HAP-1 (cell line): ENCODE measurements around the gene SLC38A3.
"Not testable (repeated sequence)": the region's sequence is repeated elsewhere in the genome, so short reads cannot be mapped to it uniquely, and the experiment has no call there.

Experiments used
- DNase-seq, 2 experiments: peaks; one replicate each; pipeline ENCODE4 v3.0.0-alpha.2; 2016 to 2020; ENCODE audit warnings: low spot score in 2 of 2
- H3K27me3 ChIP-seq: fragments of 250-450 bp; sonication (Bioruptor Pico); 2 replicates; pipeline ENCODE4 v1.5.1; 2020; ENCODE audit warnings: low read depth, mild to moderate bottlenecking, moderate library complexity
- H3K36me3 ChIP-seq: fragments of 250-450 bp; sonication (Bioruptor Pico); replicated peaks from 2 replicates; pipeline ENCODE4 v1.5.1; 2020; ENCODE audit warnings: mild to moderate bottlenecking
- H3K4me1 ChIP-seq: fragments of 250-450 bp; sonication (Bioruptor Pico); 2 replicates; pipeline ENCODE4 v1.5.1; 2020; ENCODE audit warnings: mild to moderate bottlenecking
- H3K4me3 ChIP-seq: fragments of 250-450 bp; sonication (Bioruptor Pico); 2 replicates; pipeline ENCODE4 v1.5.1; 2020; ENCODE audit warnings: mild to moderate bottlenecking, moderate library complexity
- H3K9me3 ChIP-seq: fragments of 250-450 bp; sonication (Bioruptor Pico); 2 replicates; pipeline ENCODE4 v1.5.1; 2020; ENCODE audit warnings: mild to moderate bottlenecking, moderate library complexity
- in situ Hi-C: fragments of 300-500 bp; cut with MboI; formaldehyde crosslinking; loops from 3 replicates; pipeline ENCODE4 v1.14.3; 2020; ENCODE audit warnings: low sequenced_read_pairs, inconsistent platforms, mixed read lengths

SLC38A3 gene

DNA sequence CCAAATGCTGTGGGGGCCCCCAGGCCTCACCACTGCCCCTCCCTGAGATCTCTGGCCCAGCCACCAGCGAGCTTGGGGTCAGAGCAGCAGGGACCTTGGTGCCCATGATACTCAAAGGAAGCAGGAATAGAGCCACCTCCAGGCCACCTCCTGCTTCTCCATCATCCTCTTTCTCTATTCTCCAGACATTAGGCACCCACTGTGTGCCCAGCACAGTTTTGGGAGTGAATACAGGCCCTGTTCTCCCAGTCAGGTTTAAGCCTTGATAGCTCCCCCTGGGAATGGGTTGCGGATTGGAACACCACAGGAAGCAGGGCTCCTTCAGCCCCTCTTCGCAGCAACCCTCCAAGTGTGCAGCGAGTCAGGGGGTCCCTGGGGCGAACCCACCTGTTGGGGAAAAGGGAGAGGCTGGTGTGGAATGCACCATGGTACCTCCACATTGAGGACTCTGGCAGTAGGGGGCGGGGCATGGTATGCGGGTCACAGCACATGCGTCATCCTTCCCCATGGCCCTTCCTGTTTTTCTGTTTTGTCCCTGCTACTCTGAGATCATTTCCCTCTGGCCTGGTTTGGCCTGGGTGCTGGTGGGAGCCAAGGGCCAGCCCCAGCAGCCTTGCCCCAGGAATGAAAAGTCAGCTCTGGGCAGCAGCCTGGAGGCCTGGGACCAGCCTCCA lies 49.6 kb downstream of the SLC38A3 start:
- in situ Hi-C loops = no loop called here
- H3K27me3 ChIP-seq = no peaks in the 10 kb centered on the region
- H3K36me3 ChIP-seq = peaks cover 38% of the 10 kb centered on the region
- no peak overlapping the region for H3K4me3 ChIP-seq
- H3K9me3 ChIP-seq = no peaks in the 10 kb centered on the region
- DNase-seq = no peak
- H3K4me1 ChIP-seq = peaks cover 1% of the 10 kb centered on the region

DNA sequence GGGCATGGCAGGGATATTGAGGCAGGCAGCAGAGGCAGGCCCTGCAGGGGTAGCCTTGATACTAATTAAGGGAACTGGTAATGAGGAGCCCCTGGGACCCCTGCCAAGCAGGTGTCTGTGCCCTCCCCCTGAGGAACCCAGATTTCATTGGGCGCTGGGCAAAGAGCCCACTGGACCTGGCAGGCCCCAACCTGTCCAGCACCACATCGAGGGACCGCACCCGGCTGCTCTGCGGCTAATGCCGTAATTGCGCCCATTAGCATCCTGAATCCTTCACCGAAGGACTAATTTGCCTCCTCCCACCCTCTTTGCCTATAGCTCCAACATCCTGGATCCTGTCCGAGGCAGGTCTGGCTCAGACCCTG lies 50.2 kb downstream of the SLC38A3 start:
- peaks cover 38% of the 10 kb centered on the region for H3K36me3 ChIP-seq
- no peaks in the 10 kb centered on the region for H3K9me3 ChIP-seq
- DNase-seq = no peak
- H3K27me3 ChIP-seq = no peaks in the 10 kb centered on the region
- no peak overlapping the region for H3K4me3 ChIP-seq
- in situ Hi-C loops = no loop called here
- peaks cover 3% of the 10 kb centered on the region for H3K4me1 ChIP-seq

DNA sequence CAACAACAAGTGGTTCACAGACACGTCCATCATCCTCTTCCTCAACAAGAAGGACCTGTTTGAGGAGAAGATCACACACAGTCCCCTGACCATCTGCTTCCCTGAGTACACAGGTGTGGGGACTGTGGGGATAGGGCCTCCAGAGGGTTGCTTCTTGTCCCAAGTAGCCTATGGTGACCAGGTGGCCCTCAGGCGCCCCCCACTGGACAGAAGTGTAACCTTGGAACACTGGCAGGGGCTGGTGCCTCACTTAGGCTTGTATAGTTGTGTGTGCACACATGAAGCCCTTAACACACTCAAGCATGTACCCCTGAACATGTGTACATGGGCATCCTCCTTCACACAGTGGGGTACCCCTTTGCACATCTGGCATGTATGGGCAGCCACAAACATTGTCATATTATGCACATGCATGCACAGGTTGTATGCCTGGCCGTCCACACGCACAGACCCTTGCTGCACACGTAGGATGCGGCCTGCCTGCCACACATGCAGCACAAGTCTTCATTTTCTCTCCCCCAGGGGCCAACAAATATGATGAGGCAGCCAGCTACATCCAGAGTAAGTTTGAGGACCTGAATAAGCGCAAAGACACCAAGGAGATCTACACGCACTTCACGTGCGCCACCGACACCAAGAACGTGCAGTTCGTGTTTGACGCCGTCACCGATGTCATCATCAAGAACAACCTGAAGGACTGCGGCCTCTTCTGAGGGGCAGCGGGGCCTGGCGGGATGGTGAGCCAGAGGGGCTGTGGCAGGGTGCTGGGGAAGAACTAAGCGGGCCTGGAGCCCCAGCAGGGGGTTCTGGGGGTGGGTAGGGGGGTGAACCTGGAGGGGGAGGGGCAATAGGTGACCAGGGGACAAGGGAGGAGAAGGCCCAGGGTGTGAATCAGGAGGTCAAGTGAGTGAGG lies 52.2 kb downstream of the SLC38A3 start:
- Histone ChIP-seq H3K36me3 (peaks cover 34% of the 10 kb centered on the region), H3K9me3 (no peaks in the 10 kb centered on the region), H3K27me3 (no peaks in the 10 kb centered on the region), H3K4me1 (peaks cover 12% of the 10 kb centered on the region), H3K4me3 (no peak overlapping the region)
- DNase-seq = peak; percentile 31 to 75
- in situ Hi-C loops = no loop called here

DNA sequence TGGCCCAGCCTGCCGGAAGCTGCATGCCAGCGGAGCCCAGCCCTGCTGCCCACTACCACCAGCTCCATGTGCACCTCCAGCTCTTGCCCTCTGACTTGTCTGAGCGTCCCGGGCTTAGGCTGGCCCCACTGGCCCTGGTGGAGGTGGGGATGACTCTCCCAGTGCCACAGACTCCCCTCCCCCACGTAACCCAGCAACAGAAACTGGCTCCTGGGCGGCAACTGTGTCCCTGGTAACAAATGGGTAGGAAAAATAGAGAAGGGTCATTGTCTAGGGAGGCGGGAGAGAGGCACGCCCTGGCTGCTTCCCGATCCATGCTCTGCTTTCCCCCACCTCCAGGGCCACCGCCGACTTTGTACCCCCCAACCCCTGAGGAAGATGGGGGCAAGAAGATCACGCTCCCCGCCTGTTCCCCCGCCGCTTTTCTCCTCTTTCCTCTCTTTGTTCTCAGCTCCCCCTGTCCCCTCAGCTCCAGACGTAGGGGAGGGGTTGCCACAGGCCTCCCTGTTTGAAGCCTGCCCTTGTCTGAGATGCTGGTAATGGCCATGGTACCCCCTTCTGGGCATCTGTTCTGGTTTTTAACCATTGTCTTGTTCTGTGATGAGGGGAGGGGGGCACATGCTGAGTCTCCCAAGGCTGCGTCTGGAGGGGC lies 53.1 kb downstream of the SLC38A3 start:
- Histone ChIP-seq H3K4me3 (no peak overlapping the region), H3K36me3 (peaks cover 27% of the 10 kb centered on the region), H3K4me1 (peaks cover 12% of the 10 kb centered on the region), H3K27me3 (no peaks in the 10 kb centered on the region), H3K9me3 (no peaks in the 10 kb centered on the region)
- DNase-seq = no peak
- in situ Hi-C loops = no loop called here

DNA sequence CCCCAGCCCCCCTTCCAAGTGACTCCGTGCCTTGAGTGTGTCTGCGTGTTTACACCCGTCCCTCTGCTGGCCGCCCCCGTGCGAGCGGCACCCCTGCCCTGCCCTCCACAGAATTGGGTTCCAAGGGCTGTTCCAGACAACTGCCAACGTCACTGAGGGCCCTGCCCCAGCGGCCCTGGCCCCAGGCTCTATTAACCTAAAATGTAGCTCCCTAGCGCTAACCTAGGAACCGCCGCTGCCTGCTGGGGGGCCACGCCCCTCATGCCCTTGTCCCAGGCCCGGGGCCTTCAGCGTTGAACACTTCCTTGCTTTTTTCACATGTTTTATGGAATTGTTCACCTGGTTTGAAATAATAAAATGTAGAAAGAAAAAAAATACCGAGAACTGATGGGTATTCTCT lies 53.9 kb downstream of the SLC38A3 start:
- no peak overlapping the region for H3K4me3 ChIP-seq
- H3K36me3 ChIP-seq = peaks cover 27% of the 10 kb centered on the region
- peaks cover 15% of the 10 kb centered on the region for H3K4me1 ChIP-seq
- in situ Hi-C loops = no loop called here
- H3K27me3 ChIP-seq = no peaks in the 10 kb centered on the region
- DNase-seq = peak in 1 of 2 experiments; percentile 33
- H3K9me3 ChIP-seq = no peaks in the 10 kb centered on the region

DNA sequence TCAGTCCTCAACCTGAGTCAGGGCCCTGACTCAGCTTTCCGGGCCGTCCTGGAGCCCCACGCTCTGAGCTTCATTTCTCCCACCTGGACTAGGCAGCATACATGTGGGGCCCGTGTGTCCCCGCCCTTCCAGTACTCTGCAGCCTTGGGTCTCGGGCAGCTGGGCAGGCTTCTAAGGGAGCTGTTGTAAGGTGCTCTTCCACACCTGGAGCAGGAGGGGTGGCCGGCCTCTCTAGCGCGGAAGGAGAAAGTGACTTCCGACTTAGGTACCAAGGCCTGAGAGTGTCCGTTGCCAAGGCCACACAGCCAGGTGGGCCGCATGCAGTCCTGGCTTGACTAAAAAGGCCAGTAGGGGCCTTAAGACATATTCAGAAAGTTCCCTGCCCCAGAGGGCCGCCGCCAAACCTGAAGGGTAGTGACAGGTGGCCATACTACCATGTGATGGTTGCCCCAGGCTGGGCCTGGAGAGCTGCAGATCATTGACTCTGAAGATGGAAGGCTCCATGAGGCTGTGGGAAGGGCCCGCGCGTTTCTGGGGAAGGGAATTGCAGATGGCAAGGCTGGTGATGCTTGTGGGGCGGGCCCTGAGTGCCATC lies 54.5 kb downstream of the SLC38A3 start:
- peaks cover 27% of the 10 kb centered on the region for H3K36me3 ChIP-seq
- no peak for DNase-seq
- H3K9me3 ChIP-seq = no peaks in the 10 kb centered on the region
- in situ Hi-C loops = no loop called here
- H3K4me3 ChIP-seq = peak overlapping the region; percentile 57; the same call in 1 of the 2 replicates
- no peaks in the 10 kb centered on the region for H3K27me3 ChIP-seq
- H3K4me1 ChIP-seq = peaks cover 20% of the 10 kb centered on the region

DNA sequence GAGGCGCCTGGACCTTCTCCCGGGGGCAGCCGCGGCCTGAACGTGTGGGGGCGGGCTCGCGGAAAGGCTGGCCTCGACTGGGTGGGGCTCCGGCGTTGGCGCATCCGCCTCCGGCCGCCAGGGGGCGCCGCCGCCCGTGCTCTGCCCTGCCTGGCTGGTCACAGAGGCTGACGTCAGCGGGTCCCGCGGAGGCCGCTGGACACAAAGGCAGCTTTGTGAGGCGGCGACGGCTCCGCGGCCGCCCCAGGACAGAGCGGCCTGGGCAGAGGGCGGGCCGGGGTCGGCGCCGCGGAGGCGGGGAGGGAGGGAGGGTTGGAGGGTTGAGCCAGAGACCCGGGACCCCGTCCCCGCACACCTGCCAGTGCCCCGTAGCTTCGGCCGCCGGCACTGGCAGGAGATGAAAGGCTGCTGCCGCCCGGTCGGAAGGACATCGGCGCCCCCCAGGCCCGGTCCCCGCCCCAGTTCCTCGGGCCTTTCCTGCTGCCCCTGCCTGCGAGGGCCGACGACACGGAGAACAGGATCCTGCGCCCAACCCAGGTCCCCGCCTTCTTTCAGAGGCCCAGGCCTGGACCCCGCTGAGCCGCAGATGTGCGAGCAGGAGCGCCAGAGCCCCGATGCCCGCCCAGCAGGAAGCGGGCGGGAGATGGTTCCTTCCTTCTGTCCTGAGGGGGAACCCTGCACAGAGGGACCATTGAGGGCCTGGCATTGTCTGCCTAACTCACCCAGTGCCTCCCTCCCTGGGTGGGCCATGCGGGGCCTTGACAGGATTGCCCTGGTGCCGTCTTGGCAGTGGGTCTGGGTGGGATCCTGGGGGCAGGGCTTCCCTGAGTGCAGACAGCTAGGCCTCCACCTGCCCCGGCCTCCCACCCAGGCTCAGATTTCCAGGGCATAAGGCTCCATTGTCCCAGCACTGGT lies 55.2 kb downstream of the SLC38A3 start:
- Histone ChIP-seq H3K4me1 (peaks cover 28% of the 10 kb centered on the region), H3K36me3 (peaks cover 25% of the 10 kb centered on the region), H3K27me3 (no peaks in the 10 kb centered on the region), H3K4me3 (peak overlapping the region; percentile 57), H3K9me3 (no peaks in the 10 kb centered on the region)
- in situ Hi-C loops = no loop called here
- DNase-seq = peak; percentile 86 to 95

DNA sequence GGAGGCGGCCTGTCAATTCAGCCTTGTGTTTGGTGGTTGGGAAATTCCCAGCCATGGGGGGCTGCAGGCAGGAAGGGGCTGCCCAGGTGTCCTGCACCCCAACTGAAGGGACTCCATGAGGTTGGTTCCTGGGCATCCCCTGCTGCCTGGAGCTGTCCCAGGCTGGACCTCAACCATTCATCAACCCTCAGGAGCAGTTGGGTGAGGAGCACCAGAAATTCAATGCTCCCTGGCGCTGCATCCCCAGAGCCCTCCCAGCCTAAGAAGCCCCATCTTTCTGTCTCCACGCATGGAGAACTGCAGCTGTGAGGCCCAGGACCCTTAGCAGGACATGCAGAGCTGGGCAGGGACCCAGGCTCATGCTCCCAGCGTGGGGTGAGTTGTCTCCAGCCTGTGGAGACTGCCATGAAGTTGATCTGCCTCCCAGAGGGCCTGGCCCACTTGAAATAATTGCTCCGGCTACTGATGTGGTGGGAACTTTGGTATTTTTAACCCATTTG lies 55.9 kb downstream of the SLC38A3 start:
- peak overlapping the region; percentile 57 for H3K4me3 ChIP-seq
- no peaks in the 10 kb centered on the region for H3K9me3 ChIP-seq
- peaks cover 28% of the 10 kb centered on the region for H3K4me1 ChIP-seq
- DNase-seq = no peak
- H3K27me3 ChIP-seq = no peaks in the 10 kb centered on the region
- in situ Hi-C loops = no loop called here
- H3K36me3 ChIP-seq = peaks cover 22% of the 10 kb centered on the region

DNA sequence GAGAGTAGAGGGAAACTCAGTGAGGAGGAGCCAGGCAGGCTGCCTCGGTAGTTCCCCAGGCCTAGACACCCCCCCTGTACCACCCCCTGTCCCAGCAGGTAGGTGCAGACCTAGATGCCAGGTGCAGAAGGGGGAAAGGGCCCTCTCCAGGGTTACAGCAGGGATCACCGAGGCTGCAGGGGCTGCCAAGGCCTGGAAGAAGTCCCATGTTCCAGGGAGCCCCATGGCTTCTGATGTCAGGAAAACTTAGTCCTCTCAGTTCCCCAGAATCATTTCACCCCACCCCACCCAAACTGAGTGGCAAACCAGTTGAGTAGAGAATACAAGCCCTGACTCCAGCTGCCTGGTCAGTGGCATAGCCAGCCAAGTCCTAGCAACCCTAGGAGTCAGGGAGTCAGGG lies 56.4 kb downstream of the SLC38A3 start:
- no peak overlapping the region for H3K4me3 ChIP-seq
- H3K9me3 ChIP-seq = no peaks in the 10 kb centered on the region
- in situ Hi-C loops = no loop called here
- no peaks in the 10 kb centered on the region for H3K27me3 ChIP-seq
- peaks cover 18% of the 10 kb centered on the region for H3K36me3 ChIP-seq
- no peak for DNase-seq
- H3K4me1 ChIP-seq = peaks cover 28% of the 10 kb centered on the region

DNA sequence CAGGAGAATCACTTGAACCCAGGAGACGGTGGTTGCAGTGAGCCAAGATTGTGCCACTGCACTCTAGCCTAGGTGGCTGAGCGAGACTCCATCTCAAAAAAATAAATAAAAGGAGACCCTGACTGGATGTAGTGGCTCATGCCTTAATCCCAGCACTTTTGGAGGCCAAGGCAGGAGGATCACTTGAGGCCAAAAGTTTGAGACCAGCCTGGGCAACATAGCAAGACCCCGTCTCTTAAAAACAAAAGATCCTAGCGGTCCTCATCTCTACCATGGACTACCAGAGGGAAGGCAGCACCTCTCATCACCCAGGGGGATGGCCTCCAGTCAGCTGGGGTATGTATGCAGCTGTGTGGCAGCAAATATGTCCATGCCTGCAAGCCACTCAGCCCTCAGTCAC lies 57.1 kb downstream of the SLC38A3 start:
- Histone ChIP-seq H3K36me3 (peaks cover 11% of the 10 kb centered on the region), H3K4me1 (peaks cover 28% of the 10 kb centered on the region)
- H3K27me3 ChIP-seq, in situ Hi-C loops, DNase-seq, H3K9me3 ChIP-seq, H3K4me3 ChIP-seq: not testable (repeated sequence)

DNA sequence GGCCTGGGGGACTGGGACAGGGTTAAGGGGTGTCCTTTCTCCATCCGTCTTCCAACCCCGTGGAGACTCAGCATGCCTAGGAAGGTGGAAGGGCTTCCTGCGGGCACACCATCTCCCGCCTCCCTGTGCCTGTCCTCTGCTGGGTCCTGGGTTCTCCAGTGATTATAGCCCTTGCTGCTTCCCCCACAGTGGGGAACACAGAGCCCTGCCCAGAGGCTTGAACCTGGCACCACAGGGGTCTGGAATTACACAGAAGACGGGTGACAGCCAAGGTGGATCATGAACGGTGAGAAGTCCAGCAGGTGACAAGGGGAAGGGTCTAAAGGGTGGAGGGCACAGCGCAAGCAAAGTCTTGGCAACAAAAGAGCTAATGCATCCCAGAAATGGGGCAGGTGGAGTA lies 57.7 kb downstream of the SLC38A3 start:
- Histone ChIP-seq H3K27me3 (peaks cover 4% of the 10 kb centered on the region), H3K4me1 (peaks cover 28% of the 10 kb centered on the region), H3K36me3 (peaks cover 9% of the 10 kb centered on the region; the same call in 1 of the 2 replicates), H3K4me3 (no peak overlapping the region), H3K9me3 (no peaks in the 10 kb centered on the region)
- DNase-seq = no peak
- in situ Hi-C loops = no loop called here

DNA sequence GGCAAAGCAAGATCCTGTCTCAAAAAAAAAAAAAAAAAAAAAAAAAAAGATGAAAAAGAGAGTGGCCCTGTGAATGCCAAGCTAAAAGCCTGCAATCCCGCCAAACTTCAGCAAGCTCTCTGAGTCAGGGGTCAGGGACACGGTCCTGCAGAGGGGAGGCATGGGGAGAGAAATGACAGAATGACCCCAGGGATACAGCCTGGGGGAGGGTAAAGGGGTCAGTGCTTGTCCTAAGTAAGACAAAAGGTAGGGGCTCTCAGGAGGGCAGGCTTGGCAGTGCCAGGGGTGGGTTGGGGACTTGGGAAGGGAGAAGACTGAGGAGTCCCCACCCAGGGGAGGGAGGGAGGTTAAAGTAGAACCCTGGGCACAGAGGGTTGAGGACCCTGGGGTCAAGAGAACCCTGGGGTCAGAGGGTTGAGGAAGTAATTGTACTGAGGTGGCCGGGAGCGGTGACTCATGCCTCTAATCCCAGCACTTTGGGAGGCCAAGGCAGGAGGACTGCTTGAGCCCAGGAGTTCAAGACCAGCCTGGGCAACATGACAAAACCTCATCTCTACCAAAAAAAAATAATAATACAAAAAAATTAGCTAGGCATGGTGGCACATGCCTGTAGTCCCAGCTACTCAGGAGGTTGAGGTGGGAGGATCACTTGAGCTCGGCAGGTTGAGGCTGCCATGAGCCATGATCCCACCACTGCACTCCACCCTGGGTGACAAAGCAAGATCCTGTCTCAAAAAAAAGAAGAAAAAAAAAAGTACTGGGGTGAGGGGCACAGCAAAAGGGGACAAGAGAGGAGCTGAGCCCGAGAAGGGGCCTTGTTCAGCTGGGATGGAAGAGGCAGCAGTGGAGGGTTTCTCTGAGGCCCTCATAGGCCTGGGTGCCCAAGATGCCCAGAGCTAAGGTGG lies 58.7 kb downstream of the SLC38A3 start:
- in situ Hi-C loops = no loop called here
- Histone ChIP-seq H3K36me3 (0 out of 2 replicates have a peak, but pooled peaks cover 3% of the 10 kb centered on the region), H3K27me3 (peaks cover 4% of the 10 kb centered on the region), H3K4me3 (no peak overlapping the region), H3K9me3 (no peaks in the 10 kb centered on the region), H3K4me1 (peaks cover 28% of the 10 kb centered on the region)
- no peak for DNase-seq
